PFSK-1 (cell line): Measurements from ENCODE around the gene CMTM6.

Experiments
- POLR2AphosphoS5 ChIP-seq: IDR thresholded peaks from 2 replicates; pipeline ENCODE4 v1.6.1; 2012; ENCODE audit warnings: low read depth, mild to moderate bottlenecking, control low read depth, low read length, moderate library complexity
- REST ChIP-seq, 2 experiments: IDR thresholded peaks; 2 replicates each; pipeline versions ENCODE4 v1.6.1 to v1.8.0; 2011 to 2012; ENCODE audit warnings: low read depth in 2 of 2, low read length in 2 of 2, control low read depth in 1 of 2, inconsistent platforms in 1 of 2, mild to moderate bottlenecking in 1 of 2, moderate library complexity in 1 of 2; ENCODE audit not compliant: insufficient read depth in 1 of 2
- TAF1 ChIP-seq: IDR thresholded peaks from 2 replicates; pipeline ENCODE4 v1.6.1; 2012; ENCODE audit warnings: low read length, control low read depth, borderline replicate concordance; ENCODE audit not compliant: insufficient read depth

DNA sequence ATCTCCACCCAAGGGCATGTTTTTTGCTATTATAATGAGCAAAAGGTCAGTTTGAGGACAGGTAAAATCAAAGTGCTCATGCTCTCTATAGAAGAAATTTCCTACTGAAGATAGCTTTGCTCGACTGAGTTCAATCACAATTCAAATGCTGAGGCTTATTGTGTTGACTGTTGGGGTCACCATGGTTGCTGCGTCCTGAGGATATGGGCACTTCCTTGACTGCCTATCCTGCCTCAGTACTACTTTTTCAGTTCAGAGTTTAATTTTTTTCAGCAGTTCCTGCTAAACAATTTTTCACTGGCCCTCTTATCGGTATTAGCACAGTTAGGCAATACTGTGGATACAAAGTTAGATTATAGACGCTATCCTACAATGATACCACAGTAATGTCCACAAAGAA, 3.8 kb upstream of the CMTM6 start:
- TF ChIP-seq POLR2AphosphoS5 (no peak), TAF1 (no peak), REST (IDR thresholded peaks at IDR 0.05; ENCODE audit: insufficient read depth in 1 of 2, low read depth in 2 of 2, low read length in 2 of 2) (no peak)
